ENCODE data around the gene RAD51B. TPM values are rescaled to one million over a fixed set of nuclear protein-coding genes. Genes with fewer than 3 reads are reported as not detected.
"Not testable (repeated sequence)": the region's sequence is repeated elsewhere in the genome, so short reads cannot be mapped to it uniquely, and the experiment has no call there.

The RAD51B gene
- total RNA-seq, 2 donors from 2014 or later = 13.7 to 15.1 TPM

- no peak for DNase-seq (ENCODE audit: low spot score)
- intact Hi-C loops (cut with DNase I) = no loop called here
Observed at GRCh38 chr14:68761391-68761790, 941.8 kb downstream of the RAD51B start.

DNA sequence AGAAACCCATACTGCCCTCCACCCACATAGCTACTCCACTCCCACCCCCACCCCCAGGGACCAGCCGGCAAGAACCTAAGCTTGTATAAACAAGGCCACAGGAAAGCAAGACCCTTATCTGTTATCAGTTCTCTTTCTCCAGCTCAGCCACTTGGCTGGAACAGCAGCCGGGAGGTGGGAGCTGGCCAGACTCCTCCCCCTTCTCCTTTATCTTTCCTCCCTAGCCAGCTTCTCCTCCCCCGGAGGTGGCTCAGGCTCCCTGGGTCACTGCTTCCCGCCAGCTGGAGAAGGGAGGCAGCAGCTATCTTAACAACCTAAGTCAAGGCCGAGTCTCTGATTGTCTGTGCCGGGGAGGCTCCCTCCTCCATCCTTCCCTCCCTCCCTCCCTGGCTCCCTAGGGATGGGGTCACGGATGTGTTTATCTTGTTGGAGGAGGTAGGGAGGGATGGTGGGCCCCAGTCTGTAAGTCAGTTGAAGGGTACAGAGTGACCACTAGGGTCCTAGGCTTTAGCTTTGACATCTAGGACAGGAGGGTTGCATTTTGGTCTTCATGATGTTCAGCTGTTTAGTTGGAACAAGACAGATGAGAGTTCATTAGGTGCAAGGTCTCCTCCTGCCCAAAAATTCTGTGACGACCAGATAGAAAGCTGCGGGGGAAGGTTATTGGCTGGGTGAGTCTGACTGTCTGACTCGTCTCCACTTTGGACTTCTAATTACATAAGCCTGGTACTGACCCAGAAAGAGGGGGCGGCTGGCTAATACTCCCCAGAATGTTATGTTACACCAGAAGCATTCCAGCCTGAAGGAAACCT is 943.6 kb downstream of the RAD51B start:
- intact Hi-C loops (cut with DNase I) = no loop called here
- DNase-seq (ENCODE audit: low spot score) = peak; percentile 90

- intact Hi-C loops (cut with DNase I); DNase-seq (ENCODE audit: low spot score): not testable (repeated sequence)
Observed at GRCh38 chr14:68763843-68764242, 944.3 kb downstream of the RAD51B start.

GRCh38 chr14:68766299-68767247 is 947.0 kb downstream of the RAD51B start:
- no peak for DNase-seq (ENCODE audit: low spot score)

GRCh38 chr14:68767248-68767645 is 947.7 kb downstream of the RAD51B start:
- intact Hi-C loops (cut with DNase I) = no loop called here

More at GRCh38 chr14:68766299-68767247, 947.0 kb downstream of the RAD51B start:
- intact Hi-C loops (cut with DNase I) = no loop called here

DNA sequence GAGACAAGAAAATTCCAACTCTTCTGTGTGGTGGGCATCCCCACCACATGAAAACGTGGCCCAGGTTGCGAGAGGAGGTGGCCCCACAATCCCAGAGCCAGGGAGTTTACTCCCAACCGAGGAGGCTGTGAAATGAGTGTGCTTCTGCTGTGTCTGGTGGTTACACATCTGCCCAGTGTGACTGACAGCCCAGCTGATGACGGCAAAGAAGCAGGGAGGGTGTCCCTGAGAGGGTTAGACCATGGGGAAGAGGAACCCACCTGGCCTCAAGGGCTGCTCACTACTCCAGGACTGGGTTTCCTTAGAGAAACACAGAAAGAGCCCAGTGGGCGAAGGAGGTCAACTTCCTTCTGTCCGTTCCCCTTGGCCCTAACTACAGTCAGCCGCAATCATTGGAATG is 948.7 kb downstream of the RAD51B start:
- intact Hi-C loops (cut with DNase I) = no loop called here
- DNase-seq (ENCODE audit: low spot score) = peak; percentile 35

More at GRCh38 chr14:68767248-68767645, 947.7 kb downstream of the RAD51B start:
- DNase-seq (ENCODE audit: low spot score) = no peak

GRCh38 chr14:68770051-68770450 is 950.5 kb downstream of the RAD51B start:
- DNase-seq (ENCODE audit: low spot score) = no peak
- intact Hi-C loops (cut with DNase I) = no loop called here

- intact Hi-C loops (cut with DNase I) = no loop called here
- peak; percentile 70 for DNase-seq (ENCODE audit: low spot score)
Observed at GRCh38 chr14:68770553-68771286, 951.1 kb downstream of the RAD51B start.

GRCh38 chr14:68771631-68772030 is 952.1 kb downstream of the RAD51B start:
- intact Hi-C loops (cut with DNase I) = no loop called here
- DNase-seq (ENCODE audit: low spot score) = peak; percentile 81

- intact Hi-C loops (cut with DNase I) = no loop called here
- DNase-seq (ENCODE audit: low spot score) = peak; percentile 36
Observed at GRCh38 chr14:68772761-68773381, 953.3 kb downstream of the RAD51B start.

- peak; percentile 58 for DNase-seq (ENCODE audit: low spot score)
- intact Hi-C loops (cut with DNase I) = loop anchor here in 1 of 2 donors (5.0 kb wide), 1 partner anchor 223 kb away; no protein-coding TSS in a partner anchor
Observed at GRCh38 chr14:68774771-68775613, 955.4 kb downstream of the RAD51B start.

DNA sequence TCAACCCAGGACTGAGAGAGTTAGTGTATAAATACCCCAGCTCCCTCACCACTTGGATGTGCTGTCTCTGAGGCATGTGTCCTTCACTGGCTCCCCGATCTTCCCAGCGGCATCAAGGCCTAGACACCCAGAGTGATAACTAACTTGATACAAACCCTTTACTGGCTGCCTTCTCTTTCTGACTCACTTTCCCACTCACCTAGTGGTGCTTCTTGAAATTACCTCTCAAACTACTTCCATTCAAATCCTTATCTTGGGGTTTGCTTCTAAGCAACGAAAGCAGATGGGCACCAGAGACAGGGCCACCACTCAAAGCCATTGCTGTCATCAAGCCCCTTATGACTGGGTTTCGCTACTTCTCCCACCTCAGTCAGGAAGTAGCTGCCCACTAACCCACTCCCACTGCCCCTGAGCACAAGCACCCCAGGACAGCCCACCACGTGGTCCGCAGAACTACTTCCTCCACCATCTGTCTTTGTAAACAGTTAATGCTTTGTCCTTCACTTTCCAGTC is 956.1 kb downstream of the RAD51B start:
- intact Hi-C loops (cut with DNase I) = loop anchor here in 1 of 2 donors (5.0 kb wide), 1 partner anchor 223 kb away; no protein-coding TSS in a partner anchor
- DNase-seq (ENCODE audit: low spot score) = peak; percentile 58

- intact Hi-C loops (cut with DNase I) = loop anchor here in 1 of 2 donors (5.0 kb wide), 1 partner anchor 225 kb away; no protein-coding TSS in a partner anchor
- no peak for DNase-seq (ENCODE audit: low spot score)
Observed at GRCh38 chr14:68777644-68778043, 958.1 kb downstream of the RAD51B start.

Other genes starting within 250 kb of the RAD51B start
- gene PIGH, start 219.5 kb upstream of the RAD51B start, total RNA-seq = 10 to 100 TPM; 15.4 to 17.3 TPM
- 1 to 10 TPM; 1.9 to 5.1 TPM for gene ARG2, start 199.9 kb upstream of the RAD51B start, total RNA-seq
- 100 to 1,000 TPM; 111 to 117 TPM for gene VTI1B, start 145.1 kb upstream of the RAD51B start, total RNA-seq
- gene RDH11, start 124.0 kb upstream of the RAD51B start, total RNA-seq = 10 to 100 TPM; 29.9 to 31.7 TPM
- gene RDH12, start 117.9 kb upstream of the RAD51B start, total RNA-seq = under 1 TPM in 1 of 2 donors, not detected in 1; 0.23 TPM
- 10 to 100 TPM; 18.7 to 23.1 TPM for gene ZFYVE26, start 3.2 kb upstream of the RAD51B start, total RNA-seq